ENCODE measurements around the gene NCOA1.
"Not testable (repeated sequence)": the region's sequence is repeated elsewhere in the genome, so short reads cannot be mapped to it uniquely, and the experiment has no call there.

Gene NCOA1

DNA sequence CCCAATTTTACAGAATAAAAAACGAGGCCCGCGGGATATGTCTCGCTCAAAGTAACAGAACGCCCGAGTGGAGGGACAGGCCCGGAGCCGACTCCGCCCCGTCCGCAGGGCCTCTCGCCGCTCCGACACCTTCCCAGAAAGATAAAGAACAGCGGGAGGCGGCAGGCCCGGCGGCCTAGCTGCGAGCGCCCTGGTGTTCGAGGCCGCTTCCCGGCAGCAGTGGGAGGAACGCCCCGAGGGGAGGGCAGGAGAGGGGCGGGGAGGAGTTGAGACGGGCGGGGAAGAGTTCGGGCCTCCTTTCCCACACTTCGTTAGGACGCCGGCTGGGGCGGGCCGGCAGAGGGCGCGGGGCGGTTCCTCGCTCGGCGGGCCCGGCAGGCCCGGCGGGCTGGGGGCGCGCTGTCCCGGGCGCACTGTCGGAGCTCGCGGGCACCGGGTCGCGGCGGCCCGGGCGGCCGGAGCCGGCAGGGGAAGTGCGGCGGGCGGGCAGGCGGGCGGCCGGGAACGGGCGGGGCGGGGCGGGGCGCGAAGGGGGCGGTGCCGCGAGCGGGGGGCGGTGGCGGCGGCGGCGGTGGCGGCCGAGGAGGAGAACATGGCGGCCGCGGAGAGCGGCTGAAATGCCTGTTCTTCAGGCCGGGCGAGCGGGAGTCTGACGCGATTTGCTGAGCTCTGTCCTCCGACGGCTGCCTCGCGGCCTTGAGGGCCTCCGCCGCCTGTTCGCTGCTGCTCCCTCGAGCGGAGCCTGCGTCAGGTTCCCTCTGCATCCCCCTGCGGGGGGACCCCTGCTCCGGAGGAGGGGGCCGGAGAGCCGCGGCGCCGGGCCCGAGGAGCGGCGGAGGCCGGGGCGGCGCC lies at the start of gene NCOA1:
TSS of gene NCOA1 (plus strand) at position 565 of the 852 bp plus-strand sequence. CDS start 167,424 bp downstream, outside the sequence.
- DNase-seq = peak; percentile 93

DNA sequence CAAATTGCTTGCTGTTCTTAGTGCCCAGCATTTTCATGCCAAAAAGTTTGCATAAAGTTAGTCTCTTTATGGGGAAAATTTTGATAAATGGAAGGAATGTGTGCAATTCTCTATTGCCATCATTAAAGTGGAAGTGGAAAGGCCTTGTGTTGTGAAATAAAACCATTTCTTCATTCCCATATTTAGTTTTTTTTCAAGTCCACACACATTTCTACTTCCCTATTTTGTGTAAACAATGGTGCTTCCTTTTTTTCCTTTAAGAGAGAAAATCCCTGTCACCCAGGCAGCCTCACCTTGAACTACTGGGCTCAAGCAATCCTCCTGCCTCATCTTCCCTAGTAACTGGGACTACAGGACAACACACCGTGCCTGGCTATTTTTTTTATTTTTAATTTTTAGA lies 42.3 kb upstream of the NCOA1 start:
- DNase-seq = no peak

DNA sequence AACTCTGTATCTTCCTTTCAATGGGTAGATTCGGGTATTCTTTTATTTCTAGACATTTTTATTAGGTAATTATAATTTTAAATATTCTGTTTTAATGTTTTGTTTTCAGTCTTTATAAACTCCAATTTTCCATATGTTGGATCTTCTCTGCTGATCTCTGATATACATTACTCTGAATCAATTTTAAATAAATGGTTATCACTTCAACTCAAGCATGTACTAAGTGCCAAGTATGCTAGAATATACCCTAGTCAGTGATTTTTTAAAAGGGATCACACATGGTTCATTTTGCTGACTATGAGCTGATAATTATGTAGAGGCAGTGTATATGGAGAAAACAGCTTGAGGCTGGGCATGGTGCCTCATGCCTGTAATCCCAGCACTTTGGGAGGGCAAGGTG lies 41.7 kb upstream of the NCOA1 start:
- DNase-seq = no peak

DNA sequence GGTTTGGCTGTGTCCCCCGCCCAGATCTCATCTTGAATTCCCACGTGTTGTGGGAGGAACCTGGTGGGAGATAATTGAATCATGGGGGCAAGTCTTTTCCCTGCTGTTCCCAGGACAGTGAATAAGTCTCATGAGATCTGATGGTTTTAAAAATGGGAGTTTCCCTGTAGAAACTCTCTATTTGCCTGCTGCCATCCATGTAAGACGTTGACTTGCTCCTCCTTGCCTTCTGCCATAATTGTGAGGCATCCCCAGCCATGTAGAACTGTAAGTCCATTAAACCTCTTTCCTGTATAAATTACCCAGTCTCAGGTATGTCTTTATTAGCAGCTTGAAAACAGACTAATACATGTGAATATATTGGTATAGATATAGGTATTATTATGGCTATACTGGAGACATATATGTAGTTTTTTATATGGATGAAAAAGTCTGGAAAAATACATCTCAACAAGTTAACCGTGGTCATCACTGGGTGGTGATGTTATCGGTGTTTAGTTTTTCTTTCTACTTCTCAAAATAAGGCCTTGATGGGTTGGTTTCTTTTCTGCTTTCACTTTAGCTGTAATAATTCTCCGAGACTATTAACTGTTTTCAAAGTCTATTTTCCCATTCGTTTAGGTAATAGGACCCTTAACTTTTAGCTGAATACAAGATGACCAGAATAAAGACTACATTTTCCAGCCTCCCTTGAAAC lies 39.1 kb upstream of the NCOA1 start:
- DNase-seq = no peak

DNA sequence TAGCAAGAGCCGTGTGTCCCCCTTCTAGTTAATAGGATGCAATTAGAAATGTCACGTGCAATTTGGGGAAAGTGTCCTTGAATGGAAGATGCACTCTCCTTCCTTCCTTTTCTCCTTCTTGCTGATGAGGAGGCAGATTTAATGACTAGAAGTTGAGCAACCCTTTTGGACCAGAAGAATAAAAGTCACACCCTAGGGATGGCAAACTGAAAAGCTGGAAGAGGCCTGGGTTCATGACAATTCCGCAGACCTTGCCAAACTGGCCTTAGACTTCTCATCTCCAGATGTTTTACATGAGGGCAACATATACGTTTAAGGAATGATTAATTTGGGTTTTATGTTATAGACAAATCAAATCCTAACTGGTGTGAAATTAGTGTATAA lies 38.6 kb upstream of the NCOA1 start:
- DNase-seq = no peak

DNA sequence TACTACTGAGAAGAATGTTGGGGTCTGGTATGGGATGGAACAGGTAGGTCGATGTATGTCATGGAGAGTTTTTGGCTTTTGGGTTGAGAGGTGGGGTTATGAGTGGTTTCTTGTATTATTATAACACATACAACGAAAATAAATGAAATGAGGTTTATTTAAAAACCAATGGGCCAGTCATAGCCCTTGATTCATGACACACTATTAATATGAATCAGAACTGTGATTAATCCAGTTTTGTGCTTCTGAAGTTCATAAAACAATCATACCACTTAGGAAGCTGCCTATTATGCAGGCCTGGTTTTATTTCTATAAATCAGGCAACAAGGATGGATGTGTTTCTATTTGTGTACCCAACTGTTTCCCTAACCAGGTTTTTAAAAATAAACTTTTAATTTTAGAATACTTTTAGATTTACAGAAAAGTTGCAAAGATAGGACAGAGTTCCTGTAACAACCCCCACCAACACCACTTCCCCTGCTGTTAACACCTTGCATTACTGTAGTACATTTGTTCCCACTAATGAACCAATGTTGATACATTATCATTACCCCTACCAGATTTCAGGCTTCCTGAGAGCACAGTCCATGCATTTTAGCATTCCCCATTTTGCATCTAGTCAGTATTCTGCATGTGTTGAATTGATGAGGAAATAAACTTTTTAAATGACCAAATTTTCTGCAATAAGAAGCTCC lies 37.5 kb upstream of the NCOA1 start:
- no peak for DNase-seq

DNA sequence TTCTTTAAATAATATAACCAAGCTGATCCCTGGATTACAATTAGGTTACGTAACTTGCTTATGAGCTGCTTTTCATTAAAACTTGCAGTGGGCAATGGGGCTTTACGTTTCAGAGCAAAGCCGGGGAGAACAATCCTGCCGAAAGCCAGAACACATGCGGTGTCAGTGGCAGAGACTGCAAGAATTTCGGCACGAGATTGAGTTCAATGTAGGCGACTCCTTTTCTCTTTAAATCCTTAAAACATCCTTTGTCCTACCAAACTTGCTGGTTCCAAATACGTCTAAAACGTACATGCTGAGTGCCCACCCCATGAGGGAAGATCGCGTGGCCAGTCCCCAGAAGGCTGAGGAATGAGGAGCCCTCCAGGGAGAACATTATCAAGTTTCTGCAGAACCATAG lies 36.8 kb upstream of the NCOA1 start:
- no peak for DNase-seq

DNA sequence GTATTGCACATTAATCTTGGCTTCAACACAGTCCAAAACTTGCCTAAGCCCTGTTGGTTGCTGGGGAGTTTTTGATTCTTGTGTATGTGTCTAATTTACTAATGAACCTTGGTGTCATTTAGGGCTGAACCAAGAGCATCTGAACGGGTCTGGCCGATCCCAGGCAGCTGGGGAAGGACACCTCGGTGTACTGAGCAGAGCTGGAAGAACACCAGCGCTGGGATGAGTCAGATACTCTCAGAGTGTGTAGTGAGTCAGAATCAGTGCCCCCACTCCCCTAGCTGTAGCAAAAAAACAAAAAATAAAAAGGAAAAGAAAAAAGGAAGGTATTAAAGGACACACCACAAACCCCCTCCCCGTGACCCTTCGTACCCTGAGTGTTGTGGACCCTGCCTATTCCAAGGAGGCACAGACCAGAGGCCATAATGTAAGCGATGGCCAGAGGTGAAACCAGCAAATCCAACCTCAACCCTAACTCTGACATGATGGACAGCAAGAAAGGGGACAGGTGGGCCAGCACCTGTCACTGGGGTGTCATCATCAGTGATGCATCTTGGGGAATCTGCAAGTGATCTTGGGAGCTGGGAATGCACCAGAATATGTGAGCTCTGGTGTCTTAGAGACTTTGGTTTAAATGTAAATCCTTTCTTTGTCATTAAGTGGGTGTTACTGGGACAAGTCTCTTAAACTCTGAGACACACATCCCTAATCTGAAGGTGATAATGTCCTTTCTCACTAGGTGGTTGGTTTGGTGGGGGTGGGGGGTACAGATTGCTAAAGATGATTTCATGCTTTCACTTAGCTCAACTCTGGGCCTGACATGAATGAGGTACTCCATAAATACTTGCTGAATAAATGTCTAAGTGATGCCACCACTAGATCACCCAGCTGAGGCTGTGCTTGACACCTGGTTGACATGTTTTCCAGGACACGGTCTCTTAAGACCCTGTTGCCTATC lies 34.2 kb upstream of the NCOA1 start:
- no peak for DNase-seq

DNA sequence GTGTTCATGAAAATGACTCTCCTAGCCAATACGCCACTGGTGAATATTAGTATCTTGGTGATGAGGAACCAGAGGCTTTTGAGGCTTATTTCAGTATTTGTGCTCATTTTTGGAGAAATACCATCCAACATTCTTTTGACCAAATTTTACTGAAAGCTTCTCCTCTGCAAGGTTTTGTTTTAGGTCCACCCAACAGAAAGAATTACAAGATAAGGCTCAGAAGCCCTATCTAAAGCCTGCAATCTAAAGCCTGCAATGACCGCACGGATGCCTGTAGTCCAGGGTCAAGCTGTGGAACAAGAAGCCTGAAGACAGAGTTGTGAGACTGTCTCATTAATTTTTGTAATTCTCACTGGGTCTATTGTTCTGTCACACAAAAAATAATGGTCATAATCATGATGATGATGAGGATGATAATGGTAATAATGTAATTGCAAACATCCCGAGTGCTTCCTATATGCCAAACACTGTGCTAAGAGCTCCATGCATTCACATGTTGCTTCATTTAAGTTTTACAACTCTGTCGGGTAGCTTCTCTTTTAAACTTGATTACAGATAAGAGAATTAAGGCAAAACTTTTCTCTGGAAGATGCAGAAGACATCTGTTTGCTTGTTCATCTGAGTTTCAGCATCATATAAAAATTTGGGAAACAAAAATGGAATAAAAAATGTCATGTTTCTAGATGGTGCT lies 33.2 kb upstream of the NCOA1 start:
- DNase-seq = no peak

DNA sequence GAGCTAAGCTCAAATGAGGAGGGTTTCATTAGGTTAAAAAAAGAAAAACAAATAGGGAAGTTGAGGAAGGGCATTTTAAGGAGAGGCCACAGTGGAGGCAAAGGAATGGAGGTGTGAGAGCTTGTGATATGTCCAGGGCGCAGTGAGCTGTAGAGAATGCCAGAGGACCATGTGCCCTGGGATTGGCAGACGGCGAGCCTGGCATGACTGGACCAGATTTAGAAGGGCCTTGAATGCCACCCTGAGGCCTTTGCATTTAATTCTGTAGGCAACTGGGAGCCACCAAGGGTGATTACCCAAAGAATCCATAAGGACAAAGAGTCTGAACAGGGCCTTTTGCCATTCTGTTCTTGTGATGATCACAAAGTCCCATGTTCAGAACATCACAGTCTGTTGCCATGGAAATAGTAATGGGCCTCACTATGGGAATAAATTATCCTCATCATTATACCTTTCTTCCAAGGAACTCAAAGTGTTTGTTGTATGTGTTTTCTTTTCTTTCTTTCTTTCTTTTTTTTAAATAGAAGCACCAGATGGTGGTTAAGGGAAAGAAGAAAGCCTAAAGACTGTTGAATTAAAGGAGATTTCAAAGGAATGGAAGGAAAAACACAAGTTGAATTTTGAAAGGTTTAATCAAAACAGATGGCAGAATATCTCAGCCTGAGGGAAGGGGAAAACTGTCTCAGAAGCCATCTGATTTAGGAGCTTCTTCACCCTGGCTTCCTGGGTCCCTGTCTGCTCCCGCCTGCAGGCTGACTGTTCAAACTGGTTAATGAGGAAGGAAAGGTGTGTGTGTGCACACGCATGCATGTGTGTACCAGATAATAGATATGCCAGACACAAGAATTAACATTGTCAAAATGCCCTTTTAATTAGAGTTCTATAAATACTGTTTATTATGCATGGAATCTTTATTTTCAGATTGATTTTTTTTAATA lies 31.6 kb upstream of the NCOA1 start:
- no peak for DNase-seq

DNA sequence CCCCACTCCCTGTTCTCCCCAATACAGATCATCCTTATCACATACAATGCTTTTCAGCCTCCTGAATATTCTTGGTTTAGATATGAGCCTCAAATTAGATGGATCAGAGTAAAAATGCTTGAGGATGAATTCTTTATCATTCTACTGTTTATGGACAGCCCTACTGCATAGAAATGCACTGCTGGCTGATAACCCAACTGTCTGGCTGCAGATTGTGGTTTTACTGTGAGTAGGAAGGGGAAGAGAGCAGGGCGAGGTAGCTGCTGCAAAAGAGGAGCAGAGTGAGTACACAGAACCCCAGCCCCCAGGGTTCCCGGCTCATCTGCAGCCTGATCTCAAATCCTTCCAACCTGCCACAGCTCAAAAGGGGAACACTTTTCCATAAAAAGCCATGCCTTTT lies 29.4 kb upstream of the NCOA1 start:
- no peak for DNase-seq

DNA sequence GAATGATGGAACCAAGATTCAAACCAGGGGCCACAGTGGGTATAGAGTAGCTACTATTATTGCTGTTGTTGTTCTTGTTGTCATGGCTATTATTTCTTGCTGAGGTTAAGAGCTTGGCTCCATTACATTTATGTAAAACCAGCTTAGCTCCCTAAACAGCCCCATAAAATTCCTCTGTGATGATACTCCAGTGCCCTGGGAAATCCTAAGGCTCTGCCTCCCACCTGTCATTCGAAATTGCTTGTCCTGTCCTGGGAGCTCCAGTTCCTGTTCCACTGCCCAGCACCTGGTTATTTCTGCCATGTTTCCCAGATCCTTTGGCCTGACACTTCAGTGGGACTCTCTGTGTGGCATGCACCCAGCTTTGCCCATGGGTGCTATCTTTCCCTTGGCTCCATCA lies 27.8 kb upstream of the NCOA1 start:
- no peak for DNase-seq

DNA sequence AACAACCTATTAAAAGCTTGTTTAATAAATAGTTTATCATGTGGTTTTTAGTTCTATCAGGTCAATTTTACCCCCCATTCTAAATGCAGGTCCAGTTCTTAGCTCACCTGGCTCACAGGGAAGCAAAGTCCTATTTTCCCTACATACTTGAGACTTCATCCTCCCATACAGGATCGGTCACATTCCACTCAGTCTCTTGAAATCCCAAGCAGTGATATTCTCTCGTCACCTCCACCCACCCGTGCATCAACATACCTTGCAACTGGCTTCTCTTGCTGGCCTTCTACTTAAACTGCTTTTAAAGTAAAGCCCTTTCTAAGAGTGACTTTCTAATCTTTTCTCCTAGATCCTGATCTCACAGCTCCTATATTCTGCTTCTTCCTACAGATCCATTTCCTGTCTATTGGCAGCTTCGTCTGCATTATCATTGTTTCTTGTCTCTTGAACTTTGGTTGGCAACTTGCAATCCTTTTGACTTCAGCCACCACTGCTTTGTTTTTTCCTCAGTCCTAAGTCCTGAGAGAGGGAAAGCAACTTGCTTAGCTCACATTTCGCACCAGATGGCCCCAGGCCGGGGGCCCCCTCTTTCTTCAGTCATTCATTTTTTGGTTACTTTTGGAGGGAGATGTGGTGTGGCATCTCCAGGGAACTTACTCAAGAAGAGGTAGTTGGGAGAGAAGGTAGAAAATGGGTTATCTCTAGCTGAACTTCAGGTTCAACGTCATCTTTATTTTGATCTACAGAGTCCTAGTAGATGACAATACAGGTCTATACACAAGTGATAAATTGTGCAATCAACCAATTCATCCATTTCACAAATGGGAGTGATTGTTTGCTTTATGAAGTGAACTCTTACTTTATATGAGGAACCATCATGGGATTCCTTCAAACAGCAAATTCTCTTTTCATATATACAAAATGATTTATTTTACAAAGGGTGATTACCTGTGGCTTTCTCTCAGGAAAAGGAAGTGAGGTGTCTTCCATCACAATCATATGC lies 23.9 kb upstream of the NCOA1 start:
- peak; percentile 14 for DNase-seq

DNA sequence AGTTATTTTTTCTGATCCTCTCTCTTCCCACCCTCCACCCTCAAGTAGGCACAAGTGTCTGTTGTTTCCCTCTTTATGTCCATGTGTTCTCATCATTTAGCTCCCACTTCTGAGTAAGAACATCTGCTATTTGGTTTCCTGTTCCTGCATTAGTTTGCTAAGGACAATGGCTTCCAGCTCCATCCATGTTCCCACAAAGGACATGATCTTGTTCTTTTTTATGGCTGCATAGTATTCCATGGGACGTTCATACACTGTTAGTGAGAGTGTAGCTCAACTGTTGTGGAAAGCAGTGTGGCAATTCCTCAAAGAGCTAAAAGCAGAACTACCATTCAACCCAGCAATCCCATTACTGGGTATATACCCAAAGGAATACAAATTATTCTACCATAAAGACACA lies 22.6 kb upstream of the NCOA1 start:
- DNase-seq = not testable (repeated sequence)

DNA sequence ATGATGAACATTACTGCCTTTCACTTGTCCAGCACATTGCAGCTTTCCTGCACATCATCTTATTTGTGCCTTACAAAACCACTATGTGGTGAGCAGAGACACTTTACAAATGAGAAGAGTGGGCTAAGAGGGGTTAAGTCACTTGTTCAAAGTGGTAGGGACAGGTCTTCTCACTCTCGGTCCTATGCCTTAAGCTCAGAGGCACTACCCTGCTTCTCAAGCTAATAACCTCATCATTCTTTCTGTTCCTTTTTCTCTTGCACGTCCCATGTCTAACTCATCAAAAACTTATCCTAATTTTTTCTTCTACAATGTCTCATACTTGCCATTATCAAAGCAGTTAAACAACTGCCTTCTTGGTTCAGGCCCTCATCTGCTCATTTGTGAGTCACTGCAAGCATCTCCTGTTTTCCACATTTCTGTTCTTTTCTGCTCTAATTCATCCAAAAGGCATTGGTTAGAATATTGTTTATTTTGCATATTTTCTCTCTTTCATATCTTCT lies 21.9 kb upstream of the NCOA1 start:
- no peak for DNase-seq

DNA sequence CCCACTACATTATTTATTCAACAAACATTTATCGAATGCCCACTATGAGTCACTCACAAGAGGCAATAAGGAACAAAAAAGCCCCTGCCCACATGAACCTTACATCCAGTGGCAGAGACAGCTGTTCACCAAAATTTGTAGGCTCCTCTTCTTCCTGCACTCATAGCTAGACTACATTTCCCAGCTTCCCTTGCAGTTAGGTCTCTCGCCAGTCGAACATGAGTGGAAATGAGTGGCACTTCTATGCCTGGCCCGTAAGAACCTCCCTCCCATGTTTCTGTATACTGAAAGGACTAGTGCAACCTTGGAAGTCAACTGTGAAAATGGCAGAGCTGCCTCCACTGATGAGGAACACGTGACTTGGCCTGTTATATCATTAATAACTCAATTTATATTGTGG lies 19.4 kb upstream of the NCOA1 start:
- DNase-seq = peak; percentile 27

DNA sequence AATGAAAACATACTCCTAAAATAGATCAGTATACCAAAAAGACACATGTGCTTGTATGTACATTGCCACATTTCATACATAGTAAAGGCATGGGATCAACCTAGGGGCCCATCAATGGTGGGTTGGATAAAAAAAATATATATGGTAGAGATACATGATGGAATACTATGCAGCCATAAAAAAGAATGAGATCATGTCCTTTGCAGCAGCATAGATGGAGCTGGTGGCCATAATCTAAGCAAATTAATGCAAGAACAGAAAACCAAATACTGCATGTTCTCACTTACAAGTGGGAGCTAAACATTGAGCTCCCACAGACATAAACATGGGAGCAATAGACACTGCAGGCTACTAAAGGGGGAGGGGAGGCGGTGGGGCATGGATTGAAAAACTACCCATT lies 18.6 kb upstream of the NCOA1 start:
- no peak for DNase-seq

DNA sequence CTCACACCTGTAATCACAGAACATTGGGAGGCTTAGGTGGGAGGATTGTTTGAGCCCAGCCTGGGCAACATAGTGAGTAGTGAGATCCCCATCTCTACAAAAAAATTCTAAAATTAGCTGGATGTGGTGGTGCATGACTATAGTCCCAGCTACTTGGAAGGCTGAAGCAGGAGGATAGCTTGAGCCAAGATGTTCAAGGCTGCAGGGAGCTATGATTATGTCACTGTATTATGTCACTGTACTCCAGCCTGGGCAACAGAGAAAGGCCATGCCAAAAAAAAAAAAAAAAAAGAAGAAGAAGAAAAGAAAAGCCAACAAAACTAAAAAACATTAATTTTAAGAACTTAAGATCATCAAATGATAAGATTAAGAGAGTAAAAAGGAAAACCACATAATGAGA lies 17.4 kb upstream of the NCOA1 start:
- DNase-seq = no peak

DNA sequence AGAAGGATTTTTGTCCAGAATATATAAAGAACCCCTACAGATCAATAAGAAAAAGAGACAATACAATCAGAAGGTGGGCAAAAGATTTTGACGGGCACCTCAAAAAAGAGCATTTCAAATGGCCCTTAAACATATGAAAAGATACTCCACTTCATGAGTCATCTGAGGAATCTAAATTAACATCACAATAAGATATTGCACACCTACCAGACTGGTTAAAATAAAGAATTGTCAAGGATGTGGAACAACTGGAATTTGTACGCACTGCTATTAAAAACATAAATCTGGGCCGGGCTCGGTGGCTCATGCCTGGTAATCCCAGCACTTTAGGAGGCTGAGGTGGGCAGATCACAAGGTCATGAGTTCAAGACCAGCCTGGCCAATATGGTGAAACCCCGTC lies 17.0 kb upstream of the NCOA1 start:
- no peak for DNase-seq

Measured in NCI-H2171 treated with DMSO at 0.1 percent for 48 hours (cell line).